ENCODE data around the gene CACNA1H. TPM values are rescaled to one million over a fixed set of nuclear protein-coding genes. Genes with fewer than 3 reads are reported as not detected.

Gene CACNA1H
- total and polyA plus RNA-seq, 2 of the 8 experiments (the other 6 are each of a cell fraction or from before 2014, with no cell fraction given): 14.0 to 28.7 TPM

DNA sequence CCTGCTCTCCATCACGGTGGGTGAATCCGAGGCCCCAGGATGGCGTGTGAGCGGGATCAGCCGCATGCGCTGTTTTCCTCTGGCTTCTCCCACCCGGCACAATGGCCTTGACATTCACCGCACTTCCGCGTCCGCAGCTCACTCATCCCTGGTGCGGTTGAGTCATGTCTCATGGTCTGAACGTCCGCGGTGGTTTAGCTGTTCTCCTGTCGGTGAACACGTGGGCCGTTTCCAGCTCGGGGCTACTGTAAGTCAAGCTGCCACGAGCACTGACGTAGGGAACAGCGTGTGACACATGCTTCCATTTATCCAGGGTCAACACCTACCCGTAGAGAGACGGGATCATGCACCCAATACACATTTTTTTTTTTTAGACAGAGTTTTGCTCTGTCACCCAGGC, 15.3 kb upstream of the CACNA1H start:
- no peaks in the 10 kb centered on the region for H3K27me3 ChIP-seq (replicated peaks in 1 of 4; ENCODE audit: control insufficient read depth in 3 of 4, extremely low read depth in 1 of 4, insufficient read depth in 3 of 4, low read length in 3 of 4)
- H2AK5ac ChIP-seq (ENCODE audit: low read depth, low read length): no peak overlapping the region
- H3K23me2 ChIP-seq (ENCODE audit: low read depth, low read length): no peaks in the 10 kb centered on the region
- H4K8ac ChIP-seq (ENCODE audit: extremely low read depth, insufficient read depth, low read length): no peak overlapping the region
- no peak overlapping the region for H2BK12ac ChIP-seq (ENCODE audit: low read depth, low read length)
- H3K4me2 ChIP-seq (ENCODE audit: insufficient read depth in 1 of 2, low read depth in 2 of 2, low read length in 2 of 2): no peak overlapping the region
- H3K27ac ChIP-seq (ENCODE audit: low read depth, low read length): no peak overlapping the region
- H3K4me1 ChIP-seq (replicated peaks in 1 of 4; ENCODE audit: control insufficient read depth in 3 of 4, insufficient read depth in 4 of 4, low read length in 3 of 4): no peaks in the 10 kb centered on the region
- H4K5ac ChIP-seq (ENCODE audit: insufficient read length, low read depth, low read length): no peak overlapping the region
- FAIRE-seq (no peak), DNase-seq (ENCODE audit: low read depth in 1 of 2, low spot score in 2 of 2) (no peak)
- no peak overlapping the region for H2BK15ac ChIP-seq (ENCODE audit: low read length)
- H3K9me3 ChIP-seq (ENCODE audit: insufficient read depth in 2 of 2, low read depth in 1 of 2, low read length in 1 of 2): no peaks in the 10 kb centered on the region
- no peak overlapping the region for H3K18ac ChIP-seq (ENCODE audit: extremely low read depth, low read length)
- no peak overlapping the region for H3K4ac ChIP-seq (replicated peaks; ENCODE audit: insufficient read length, low read depth, low read length)
- ChIA-PET POLR2A (ENCODE audit: partially characterized antibody) (no interaction called here), CTCF (ENCODE audit: partially characterized antibody) (interaction anchor here (0.6 to 1.7 kb wide), 2 partner anchors 8 to 26 kb away, joined by 3 read pairs; no protein-coding TSS in a partner anchor)
- H2BK20ac ChIP-seq (ENCODE audit: low read length): no peak overlapping the region
- no peak overlapping the region for H2BK120ac ChIP-seq (replicated peaks; ENCODE audit: low read depth, low read length)
- no peak overlapping the region for H2AFZ ChIP-seq (ENCODE audit: low read length)
- H3K56ac ChIP-seq (replicated peaks; ENCODE audit: insufficient read length, low read depth, low read length): no peak overlapping the region
- H3K36me3 ChIP-seq (ENCODE audit: control insufficient read depth in 2 of 4, insufficient read depth in 4 of 4, low read length in 3 of 4): no peaks in the 10 kb centered on the region
- no peaks in the 10 kb centered on the region for H3K79me1 ChIP-seq (ENCODE audit: low read depth, low read length)
- WGBS, 2 experiments (ENCODE audit: extremely low coverage in 1 of 2, insufficient coverage in 1 of 2, insufficient read length in 1 of 2, insufficient replicate concordance in 2 of 2, low coverage in 1 of 2, low lambda C conversion rate in 2 of 2, missing lambda C conversion rate in 1 of 2): 93% methylated on average over 24 of the region's 24 CpGs; no CpG with 5 or more reads in 1 of the 2 experiments
- H2BK5ac ChIP-seq (ENCODE audit: low read depth, low read length): no peak overlapping the region
- TF ChIP-seq CEBPB (IDR thresholded peaks at IDR 0.05; ENCODE audit: low read depth, low read length) (no peak), FOSL1 (IDR thresholded peaks at IDR 0.05; ENCODE audit: insufficient read depth, low read depth, low read length) (no peak), BCL11A (IDR thresholded peaks at IDR 0.05; ENCODE audit: low read depth in 2 of 2, low read length in 2 of 2) (no peak), CHD2 (IDR thresholded peaks at IDR 0.05; ENCODE audit: low read length) (no peak), HDAC2 (IDR thresholded peaks at IDR 0.05; ENCODE audit: borderline replicate concordance in 1 of 2, low read depth in 2 of 2, low read length in 2 of 2) (no peak)
- no peaks in the 10 kb centered on the region for H4K20me1 ChIP-seq (replicated peaks in 1 of 2; ENCODE audit: control insufficient read depth in 1 of 2, insufficient read depth in 2 of 2, low read length in 2 of 2)
- H3K4me3 ChIP-seq (ENCODE audit: extremely low read depth in 1 of 4, insufficient read depth in 2 of 4, low read depth in 3 of 4, low read length in 4 of 4): no peak overlapping the region
- no peaks in the 10 kb centered on the region for H3K79me2 ChIP-seq (ENCODE audit: control insufficient read depth in 1 of 2, insufficient read depth in 2 of 2, low read length in 2 of 2)
- H4K91ac ChIP-seq (replicated peaks; ENCODE audit: insufficient read length, low read length): no peak overlapping the region
- H3K9ac ChIP-seq (replicated peaks in 1 of 4; ENCODE audit: extremely low read depth in 1 of 4, low read depth in 3 of 4, low read length in 3 of 4): no peak overlapping the region
- H3K23ac ChIP-seq (ENCODE audit: insufficient read length): no peak overlapping the region
- H3K14ac ChIP-seq (ENCODE audit: insufficient read length): no peak overlapping the region
